HG02642 (cell line): ENCODE data around the gene CACTIN.
"Not testable (repeated sequence)": the region's sequence is repeated elsewhere in the genome, so short reads cannot be mapped to it uniquely, and the experiment has no call there.

ENCODE experiments used
- ATAC-seq: cut with Tn5 transposase; IDR thresholded peaks from one replicate; pipeline ENCODE4 v1.9.1; 2021; ENCODE audit warnings: mild to moderate bottlenecking; ENCODE audit not compliant: unreplicated experiment, poor library complexity

The CACTIN gene

DNA sequence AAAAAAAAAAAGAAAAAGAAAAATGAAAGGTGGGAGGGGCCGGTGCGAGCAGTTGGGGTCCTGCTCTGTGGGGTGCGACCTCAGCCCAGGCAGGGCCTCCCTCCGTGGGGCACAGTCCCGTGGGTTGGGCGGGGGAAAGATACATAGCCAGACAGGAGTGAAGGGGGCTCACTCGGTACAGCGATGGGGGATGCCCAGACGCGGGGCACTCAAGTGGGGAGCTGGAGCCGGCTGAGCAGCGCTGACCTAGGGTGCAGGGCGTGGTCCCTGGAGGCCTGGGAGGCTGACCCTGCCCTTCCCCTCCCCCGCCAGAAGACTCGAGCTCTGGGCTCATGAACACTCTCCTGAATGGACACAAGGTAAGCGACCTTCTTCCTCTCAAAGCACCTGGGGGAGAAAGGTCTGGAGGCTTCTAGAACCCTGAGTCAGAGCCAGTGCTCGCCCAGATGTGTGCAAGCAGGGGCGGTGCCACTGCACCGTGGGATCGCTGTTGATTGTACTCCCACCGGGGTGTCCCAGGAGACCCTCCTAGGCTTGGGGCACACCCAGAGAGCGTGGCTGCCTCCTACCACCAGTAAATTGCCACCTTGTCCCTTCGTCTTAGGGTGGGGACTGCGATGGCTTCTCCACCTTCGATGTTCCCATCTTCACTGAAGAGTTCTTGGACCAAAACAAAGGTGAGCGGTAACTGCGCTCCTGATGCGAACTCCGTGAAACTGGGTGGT is 50.5 kb downstream of the CACTIN start:
- no peak for ATAC-seq

DNA sequence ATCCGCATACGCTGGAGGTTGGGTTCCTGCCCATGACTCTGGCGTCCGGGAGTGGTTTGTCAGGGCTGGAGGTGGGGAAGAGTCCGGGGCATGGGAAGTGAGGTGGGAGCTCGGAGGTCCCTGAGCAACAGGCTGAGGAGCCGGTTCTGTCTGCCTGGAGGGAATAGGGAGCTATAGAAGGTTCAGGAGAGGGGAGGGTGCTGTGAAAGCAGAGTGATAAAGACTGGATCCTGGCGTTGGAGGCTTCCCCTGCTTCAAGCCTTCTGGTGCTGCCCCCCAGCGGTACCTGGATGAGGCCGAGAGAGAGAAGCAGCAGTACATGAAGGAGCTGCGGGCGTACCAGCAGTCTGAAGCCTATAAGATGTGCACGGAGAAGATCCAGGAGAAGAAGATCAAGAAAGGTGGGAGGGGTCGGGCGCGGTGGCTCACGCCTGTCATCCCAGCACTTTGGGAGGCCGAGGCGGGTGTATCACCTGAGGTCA is 51.3 kb downstream of the CACTIN start:
- no peak for ATAC-seq

GRCh38 chr19:3573858-3574637 is 52.5 kb downstream of the CACTIN start:
- ATAC-seq: no peak

- ATAC-seq: peak; percentile 10
Measured at GRCh38 chr19:3573162-3573857, 53.3 kb downstream of the CACTIN start.

DNA sequence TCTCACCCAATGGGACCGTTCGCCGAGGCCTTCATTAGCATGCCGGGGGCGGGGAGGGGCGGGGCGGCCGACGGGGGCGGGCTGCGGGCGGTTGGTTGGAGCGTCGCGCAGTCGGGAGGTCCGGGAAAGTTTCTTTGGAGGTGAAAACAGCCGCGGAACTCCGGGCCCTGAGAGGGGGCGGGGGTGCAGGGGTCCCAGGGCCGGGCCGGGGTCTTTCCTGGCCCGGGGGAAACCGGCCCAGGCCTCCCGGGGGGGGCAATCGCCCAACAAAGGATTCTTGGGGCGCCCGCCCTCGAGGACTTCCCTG is 53.8 kb downstream of the CACTIN start, which contains the start of gene HMG20B:
TSS of gene HMG20B (plus strand) at position 90 of the 307 bp plus-strand sequence. CDS start 366 bp downstream, outside the sequence.
- no peak for ATAC-seq

DNA sequence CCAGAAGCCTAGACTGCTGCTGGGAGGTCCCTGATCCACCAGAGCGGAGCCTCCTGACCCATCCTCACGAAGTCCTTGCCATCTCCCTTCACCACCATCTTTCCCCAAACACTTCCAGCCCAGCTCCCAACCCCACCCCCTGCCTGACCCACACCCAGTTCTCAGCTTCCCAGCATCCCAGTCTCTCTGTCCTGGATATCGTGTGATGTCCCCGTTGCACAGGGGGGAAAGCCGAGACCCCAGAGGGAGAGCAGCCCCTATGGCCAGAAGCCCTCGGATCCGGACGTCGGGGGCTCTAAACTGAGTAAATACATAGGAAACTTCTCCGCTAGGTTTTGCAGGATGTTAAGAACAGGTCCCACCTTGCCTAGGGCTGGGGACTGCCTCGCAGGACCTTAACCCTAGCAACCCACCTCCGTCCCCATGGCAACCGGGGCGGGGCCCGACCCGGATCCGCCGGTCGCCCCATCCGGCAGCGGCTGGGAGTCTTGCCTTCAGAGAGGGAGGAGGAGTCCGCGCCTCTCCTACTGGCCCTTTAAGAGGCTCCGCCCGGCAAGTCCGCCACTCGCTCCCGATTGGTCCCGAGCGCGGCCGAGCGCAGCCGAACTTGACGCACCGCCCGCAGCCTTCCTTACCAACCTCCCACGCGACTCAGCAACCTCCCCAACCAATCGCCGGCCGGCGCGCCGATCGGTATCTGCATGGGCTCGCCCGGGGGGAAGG is 54.3 kb downstream of the CACTIN start:
- peak; percentile 92 for ATAC-seq

- no peak for ATAC-seq
Measured at GRCh38 chr19:3570606-3571011, 56.0 kb downstream of the CACTIN start.

DNA sequence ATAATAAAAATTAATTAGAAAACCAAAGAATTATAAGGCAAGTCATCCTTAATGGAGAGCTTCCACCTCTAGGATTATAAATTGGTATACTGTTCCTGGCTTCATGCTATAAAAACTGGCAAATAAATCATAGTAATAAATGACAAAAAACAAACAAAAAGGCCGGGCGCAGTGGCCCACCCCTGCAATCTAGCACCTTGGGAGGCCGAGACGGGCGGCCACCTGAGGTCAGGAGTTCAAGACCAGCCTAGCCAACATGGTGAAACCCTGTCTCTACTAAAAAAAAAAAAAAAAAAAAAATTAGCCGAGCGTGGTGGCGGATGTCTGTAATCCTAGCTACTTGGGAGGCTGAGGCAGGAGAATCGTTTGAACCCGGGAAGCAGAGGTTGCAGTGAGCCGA is 56.5 kb downstream of the CACTIN start:
- ATAC-seq: not testable (repeated sequence)

- ATAC-seq: no peak
Measured at GRCh38 chr19:3565139-3565538, 61.5 kb downstream of the CACTIN start.

- no peak for ATAC-seq
Measured at GRCh38 chr19:3563709-3564524, 62.7 kb downstream of the CACTIN start.
